Esophagus (tissue), 2 donors: ENCODE measurements around the gene GFER. TPM values are rescaled to one million over a fixed set of nuclear protein-coding genes. Genes with fewer than 3 reads are reported as not detected.

Experiments used
- H3K27ac ChIP-seq, 2 donors: one replicate each; pipeline ENCODE4 v1.5.1; 2013; ENCODE audit warnings: low read depth in 2 of 2, mild to moderate bottlenecking in 2 of 2, inconsistent platforms in 1 of 2, low read length in 1 of 2, moderate library complexity in 1 of 2
- H3K27me3 ChIP-seq, 2 donors: one replicate each; pipeline ENCODE4 v1.6.1; 2013; ENCODE audit warnings: low read length in 2 of 2, control low read depth in 1 of 2, mild to moderate bottlenecking in 1 of 2; ENCODE audit not compliant: insufficient read depth in 2 of 2, control insufficient read depth in 1 of 2
- H3K36me3 ChIP-seq, 2 donors: one replicate each; pipeline ENCODE4 v1.6.1; 2013; ENCODE audit warnings: low read length in 1 of 2; ENCODE audit not compliant: control insufficient read depth in 2 of 2, insufficient read depth in 2 of 2
- H3K4me1 ChIP-seq, 2 donors: one replicate each; pipeline ENCODE4 v1.6.1; 2013; ENCODE audit warnings: low read length in 1 of 2; ENCODE audit not compliant: control insufficient read depth in 2 of 2, insufficient read depth in 2 of 2
- H3K4me3 ChIP-seq, 2 donors: one replicate each; pipeline ENCODE4 v1.5.1; 2013; ENCODE audit warnings: low read length in 2 of 2, mild to moderate bottlenecking in 2 of 2, low read depth in 1 of 2, moderate library complexity in 1 of 2
- H3K9me3 ChIP-seq, 2 donors: one replicate each; pipeline ENCODE4 v1.6.1; 2013; ENCODE audit warnings: mild to moderate bottlenecking in 2 of 2, low read depth in 1 of 2, low read length in 1 of 2, moderate library complexity in 1 of 2; ENCODE audit not compliant: control insufficient read depth in 2 of 2, insufficient read depth in 1 of 2
- WGBS, 2 donors: extraction: QIAGEN DNeasy Blood & Tissue Kit; methylation state at CpG; one replicate each; pipeline ENCODE4 v1.1.7; 2013; 5-methylcytosine and 5-hydroxymethylcytosine counted together
- polyA plus RNA-seq, 2 donors: library from polyadenylated mRNA; stranded (reverse); fragments of 200-250 nt; gene quantifications; one replicate each; pipeline ENCODE4 v1.2.3, GENCODE V29; 2013
- donor health status: healthy with polysubstance abuse.
- donor health status: Bipolar disorder and iron deficiency.

Gene GFER
- polyA plus RNA-seq, 2 donors, result 13.1 to 23.1 TPM

GRCh38 chr16:1980770-1981087, 3.3 kb upstream of the GFER start:
- no peaks in the 10 kb centered on the region for H3K9me3 ChIP-seq
- peak overlapping the region; percentile 1 to 5 for H3K4me3 ChIP-seq
- 17% methylated on average over 16 of the region's 16 CpGs for WGBS, 2 donors
- H3K27ac ChIP-seq, result no peak overlapping the region
- H3K36me3 ChIP-seq, result peaks cover 5 to 32% of the 10 kb centered on the region in 2 donors
- peaks cover 5 to 52% of the 10 kb centered on the region in 2 donors for H3K4me1 ChIP-seq
- peaks cover 0 to 10% of the 10 kb centered on the region in 2 donors for H3K27me3 ChIP-seq

GRCh38 chr16:1981398-1981836, 2.6 kb upstream of the GFER start, which contains the start of gene NOXO1:
Gene NOXO1 (minus strand): TSS chr16:1981469. CDS start chr16:1981179, 290 bp downstream.
- Histone ChIP-seq H3K27me3 (peaks cover 0 to 10% of the 10 kb centered on the region in 2 donors), H3K9me3 (no peaks in the 10 kb centered on the region), H3K27ac (peak within 1 kb of the TSS in 1 of 2 donors; percentile 20), H3K36me3 (peaks cover 5 to 32% of the 10 kb centered on the region in 2 donors), H3K4me3 (peak within 1 kb of the TSS; percentile 1 to 8), H3K4me1 (peaks cover 5 to 55% of the 10 kb centered on the region in 2 donors)
- WGBS, 2 donors, result 29 to 31% methylated on average over 6 of the region's 6 CpGs

GRCh38 chr16:1982013-1982433, 2.0 kb upstream of the GFER start:
- Histone ChIP-seq H3K4me3 (no peak overlapping the region), H3K36me3 (peaks cover 5 to 28% of the 10 kb centered on the region in 2 donors), H3K9me3 (no peaks in the 10 kb centered on the region), H3K27me3 (peaks cover 0 to 9% of the 10 kb centered on the region in 2 donors), H3K4me1 (peaks cover 5 to 50% of the 10 kb centered on the region in 2 donors), H3K27ac (peak overlapping the region in 1 of 2 donors; percentile 3)
- 41 to 42% methylated on average over 5 of the region's 5 CpGs for WGBS, 2 donors

- Histone ChIP-seq H3K36me3 (peaks cover 2 to 19% of the 10 kb centered on the region in 2 donors), H3K4me1 (peaks cover 5 to 40% of the 10 kb centered on the region in 2 donors), H3K27me3 (peaks cover 0 to 8% of the 10 kb centered on the region in 2 donors), H3K4me3 (peak overlapping the region in 1 of 2 donors; percentile 76), H3K27ac (peak overlapping the region in 1 of 2 donors; percentile 74), H3K9me3 (no peaks in the 10 kb centered on the region)
- 25 to 28% methylated on average over 19 of the region's 19 CpGs for WGBS, 2 donors
These were observed 926 bp upstream of the GFER start for GRCh38 chr16:1982991-1983543.

GRCh38 chr16:1984347-1985225, 593 bp downstream of the GFER start:
- Histone ChIP-seq H3K4me1 (peaks cover 5 to 35% of the 10 kb centered on the region in 2 donors), H3K9me3 (no peaks in the 10 kb centered on the region), H3K27me3 (peaks cover 0 to 14% of the 10 kb centered on the region in 2 donors), H3K27ac (peak overlapping the region; percentile 25 to 71), H3K4me3 (peak overlapping the region; percentile 69 to 76), H3K36me3 (peaks cover 0 to 12% of the 10 kb centered on the region in 2 donors)
- 9 to 14% methylated on average over 33 to 58 of the region's 58 CpGs for WGBS, 2 donors

- H3K27me3 ChIP-seq, result peaks cover 0 to 22% of the 10 kb centered on the region in 2 donors
- peaks cover 5 to 27% of the 10 kb centered on the region in 2 donors for H3K4me1 ChIP-seq
- no peak overlapping the region for H3K4me3 ChIP-seq
- WGBS, 2 donors, result 85 to 86% methylated on average over 14 of the region's 14 CpGs
- no peaks in the 10 kb centered on the region for H3K9me3 ChIP-seq
- H3K27ac ChIP-seq, result peak overlapping the region in 1 of 2 donors; percentile 50
- peaks cover 0 to 12% of the 10 kb centered on the region in 2 donors for H3K36me3 ChIP-seq
These were observed 1.6 kb downstream of the GFER start for GRCh38 chr16:1985466-1986150.

GRCh38 chr16:1987198-1987597, 3.2 kb downstream of the GFER start:
- Histone ChIP-seq H3K27me3 (peaks cover 0 to 18% of the 10 kb centered on the region in 2 donors), H3K36me3 (peaks cover 0 to 12% of the 10 kb centered on the region in 2 donors), H3K9me3 (peaks cover 0 to 4% of the 10 kb centered on the region in 2 donors), H3K4me1 (peaks cover 12 to 34% of the 10 kb centered on the region in 2 donors), H3K27ac (no peak overlapping the region), H3K4me3 (no peak overlapping the region)
- WGBS, 2 donors, result 94 to 97% methylated on average over 7 to 10 of the region's 10 CpGs

- H3K27me3 ChIP-seq, result peaks cover 0 to 18% of the 10 kb centered on the region in 2 donors
- H3K4me1 ChIP-seq, result peaks cover 12 to 35% of the 10 kb centered on the region in 2 donors
- peaks cover 0 to 4% of the 10 kb centered on the region in 2 donors for H3K9me3 ChIP-seq
- 5 to 6% methylated on average over 48 to 67 of the region's 67 CpGs for WGBS, 2 donors
- peak within 1 kb of the TSS; percentile 17 to 33 for H3K4me3 ChIP-seq
- H3K27ac ChIP-seq, result peak within 1 kb of the TSS in 1 of 2 donors; percentile 6
- H3K36me3 ChIP-seq, result peaks cover 0 to 12% of the 10 kb centered on the region in 2 donors
These were observed 5.5 kb downstream of the GFER start, which contains the start of gene SYNGR3 for GRCh38 chr16:1989209-1990100. Gene SYNGR3 (plus strand): TSS chr16:1989970. CDS start chr16:1990103, 133 bp downstream.
